ENCODE data around the gene ELOA2.
"Not testable (repeated sequence)": the region's sequence is repeated elsewhere in the genome, so short reads cannot be mapped to it uniquely, and the experiment has no call there.

The ELOA2 gene, protein sequence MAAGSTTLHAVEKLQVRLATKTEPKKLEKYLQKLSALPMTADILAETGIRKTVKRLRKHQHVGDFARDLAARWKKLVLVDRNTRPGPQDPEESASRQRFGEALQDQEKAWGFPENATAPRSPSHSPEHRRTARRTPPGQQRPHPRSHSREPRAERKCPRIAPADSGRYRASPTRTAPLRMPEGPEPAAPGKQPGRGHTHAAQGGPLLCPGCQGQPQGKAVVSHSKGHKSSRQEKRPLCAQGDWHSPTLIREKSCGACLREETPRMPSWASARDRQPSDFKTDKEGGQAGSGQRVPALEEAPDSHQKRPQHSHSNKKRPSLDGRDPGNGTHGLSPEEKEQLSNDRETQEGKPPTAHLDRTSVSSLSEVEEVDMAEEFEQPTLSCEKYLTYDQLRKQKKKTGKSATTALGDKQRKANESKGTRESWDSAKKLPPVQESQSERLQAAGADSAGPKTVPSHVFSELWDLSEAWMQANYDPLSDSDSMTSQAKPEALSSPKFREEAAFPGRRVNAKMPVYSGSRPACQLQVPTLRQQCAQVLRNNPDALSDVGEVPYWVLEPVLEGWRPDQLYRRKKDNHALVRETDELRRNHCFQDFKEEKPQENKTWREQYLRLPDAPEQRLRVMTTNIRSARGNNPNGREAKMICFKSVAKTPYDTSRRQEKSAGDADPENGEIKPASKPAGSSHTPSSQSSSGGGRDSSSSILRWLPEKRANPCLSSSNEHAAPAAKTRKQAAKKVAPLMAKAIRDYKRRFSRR

DNA sequence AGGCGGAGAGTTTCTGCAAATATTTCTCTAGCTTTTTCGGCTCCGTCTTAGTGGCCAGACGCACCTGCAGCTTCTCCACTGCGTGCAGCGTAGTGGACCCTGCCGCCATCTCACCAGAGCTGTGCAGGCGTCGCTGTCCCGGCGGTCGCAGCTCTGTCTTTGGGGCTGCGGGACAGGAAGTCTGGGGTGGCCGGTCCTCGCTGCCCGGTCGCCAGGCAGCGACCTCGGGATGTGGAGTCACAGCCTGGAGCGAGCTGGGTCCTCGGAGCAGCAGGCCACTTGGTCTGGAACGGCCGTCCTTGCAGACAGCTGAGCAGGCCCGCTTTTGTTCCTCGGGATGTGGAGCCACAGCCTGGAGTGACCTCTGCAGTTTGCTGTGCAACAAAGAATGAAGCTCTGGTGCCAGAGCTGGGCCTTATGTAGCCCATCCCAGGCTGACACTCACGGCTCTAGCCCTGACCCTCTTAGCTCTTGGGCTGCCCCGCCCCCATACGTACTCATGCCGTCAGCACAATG lies at the start of gene ELOA2:
TSS of gene ELOA2 (minus strand) at position 466 of the 516 bp plus-strand sequence. CDS start at position 109, 357 bp downstream.
- no peak for FAIRE-seq

DNA sequence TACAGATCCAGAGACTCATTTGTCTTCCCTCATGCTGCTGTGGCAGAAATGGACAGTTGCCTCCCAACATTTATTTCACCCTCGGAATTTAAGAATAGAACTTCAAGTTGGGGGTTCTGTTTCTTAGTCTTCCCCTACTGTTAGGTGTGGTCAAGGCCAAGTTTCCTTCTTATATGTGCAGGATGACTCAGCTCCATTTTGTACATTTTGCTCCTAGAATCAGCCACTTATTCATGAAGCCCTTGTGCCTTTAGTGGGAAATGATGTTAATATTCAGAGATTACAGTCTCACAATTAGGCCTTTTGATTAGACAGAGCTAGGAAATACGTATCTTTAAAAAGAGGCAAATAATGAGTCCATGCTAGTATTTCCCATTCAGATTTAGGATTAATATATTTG lies 46.2 kb upstream of the ELOA2 start:
- FAIRE-seq = no peak

- FAIRE-seq = no peak
Measured at GRCh38 chr18:47080872-47081271, 45.5 kb upstream of the ELOA2 start.

GRCh38 chr18:47077111-47077510 lies 41.7 kb upstream of the ELOA2 start:
- no peak for FAIRE-seq

DNA sequence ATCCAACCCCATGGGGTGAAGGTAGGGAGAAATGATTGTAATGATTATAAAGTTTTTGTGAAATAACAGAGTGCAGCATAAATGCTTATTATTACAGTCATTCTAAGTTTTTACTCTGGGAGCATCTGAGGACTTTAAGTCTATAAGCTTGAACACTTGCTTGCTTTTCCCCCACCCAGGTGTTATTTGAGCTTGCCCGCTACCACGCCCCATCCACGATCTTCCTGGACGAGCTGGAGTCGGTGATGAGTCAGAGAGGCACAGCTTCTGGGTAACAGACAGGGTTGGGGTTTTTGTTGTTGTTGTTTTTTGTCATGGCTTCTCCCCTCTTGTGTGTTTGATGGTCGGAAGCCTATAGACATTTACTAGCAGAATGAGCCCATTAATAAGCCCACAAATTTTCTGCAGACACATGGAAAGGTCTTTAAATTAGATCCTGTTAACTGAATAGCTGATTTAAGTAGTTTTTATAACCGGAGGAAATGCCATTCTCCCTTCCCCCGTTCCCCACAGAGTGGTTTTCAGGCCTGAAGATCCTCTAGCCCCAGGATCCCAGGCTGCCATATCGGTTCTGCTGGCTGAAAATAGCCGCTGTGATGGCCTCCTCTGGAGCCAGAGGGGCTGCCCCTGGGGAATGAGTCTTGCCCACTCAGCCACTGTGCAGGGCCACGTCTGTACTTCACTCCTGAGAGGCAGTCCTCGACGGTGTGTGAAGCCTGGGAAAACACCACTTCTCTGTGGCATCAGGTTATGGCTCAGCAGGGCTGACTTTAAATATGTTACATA lies 39.9 kb upstream of the ELOA2 start:
- FAIRE-seq = no peak

GRCh38 chr18:47067648-47068047 lies 32.2 kb upstream of the ELOA2 start:
- no peak for FAIRE-seq

GRCh38 chr18:47063096-47063495 lies 27.7 kb upstream of the ELOA2 start:
- FAIRE-seq = no peak

DNA sequence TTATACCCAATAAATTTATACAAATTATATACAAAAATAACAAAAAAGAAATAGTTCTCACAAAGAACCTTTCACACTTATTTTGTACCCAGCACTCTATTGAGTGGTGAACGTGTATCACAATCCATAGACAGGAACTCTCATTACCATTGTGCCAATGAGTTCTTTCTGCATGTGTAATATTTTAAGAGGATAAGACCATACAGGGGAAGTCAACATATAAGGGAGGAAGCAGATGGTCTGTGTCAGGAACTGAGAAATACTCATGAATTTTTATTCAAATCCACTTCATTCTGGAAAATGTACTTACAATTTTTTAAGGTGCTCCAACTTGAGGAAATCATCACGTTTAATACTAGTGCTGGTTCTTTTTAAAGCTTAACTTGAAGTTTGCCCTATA lies 27.1 kb upstream of the ELOA2 start:
- no peak for FAIRE-seq

DNA sequence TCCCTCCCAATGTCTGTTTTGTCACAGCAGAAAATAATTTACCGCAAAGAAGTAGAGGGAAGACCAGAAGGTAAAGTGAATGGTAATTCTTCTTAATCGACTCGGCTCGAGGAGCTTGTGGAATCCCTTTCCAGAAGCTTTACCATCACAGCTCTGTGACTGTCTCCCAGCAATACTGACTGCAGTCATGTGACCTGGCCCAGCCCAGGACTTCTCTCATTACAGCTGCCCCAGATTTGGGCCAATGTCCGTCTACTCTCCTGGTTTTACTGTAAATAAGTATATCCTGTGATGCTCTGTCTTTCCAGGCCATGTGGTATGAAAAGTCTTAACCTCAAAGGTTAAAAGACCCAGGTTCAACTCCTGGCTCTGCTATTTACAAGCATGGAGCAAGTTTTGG lies 18.9 kb upstream of the ELOA2 start:
- no peak for FAIRE-seq

- FAIRE-seq = peak; percentile 46
Measured at GRCh38 chr18:47050468-47050867, 15.0 kb upstream of the ELOA2 start.

GRCh38 chr18:47040982-47041381 lies 5.6 kb upstream of the ELOA2 start:
- FAIRE-seq = no peak

DNA sequence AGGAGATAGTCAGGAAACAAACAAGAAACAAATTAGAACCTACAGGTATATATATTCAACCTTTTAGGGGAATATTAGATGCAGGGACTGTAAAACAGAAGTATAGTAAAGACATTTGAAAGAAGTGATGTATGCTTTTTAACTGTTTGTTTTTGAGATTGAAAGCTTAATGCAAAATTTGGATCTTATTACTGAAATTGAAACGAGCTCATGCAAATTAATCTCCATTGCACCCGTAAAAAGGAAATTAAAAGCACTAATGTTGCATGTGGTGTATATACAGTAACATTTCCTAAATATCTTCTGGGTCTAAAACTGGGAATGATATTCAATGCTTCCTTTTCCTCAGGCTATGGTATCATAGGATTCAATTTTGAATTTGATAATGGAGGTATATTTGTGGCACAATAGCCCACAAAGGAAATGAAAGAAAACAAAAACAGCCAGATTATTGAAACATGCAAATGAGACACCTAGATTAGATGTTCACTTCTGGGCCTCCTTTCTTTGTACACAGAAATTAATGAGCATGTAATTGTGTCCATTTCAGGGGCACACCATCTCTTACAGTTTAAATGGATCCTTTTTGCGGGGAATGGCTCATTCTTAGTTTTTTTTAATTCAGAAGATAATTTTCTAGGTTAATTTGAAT lies 1.6 kb upstream of the ELOA2 start:
- no peak for FAIRE-seq

DNA sequence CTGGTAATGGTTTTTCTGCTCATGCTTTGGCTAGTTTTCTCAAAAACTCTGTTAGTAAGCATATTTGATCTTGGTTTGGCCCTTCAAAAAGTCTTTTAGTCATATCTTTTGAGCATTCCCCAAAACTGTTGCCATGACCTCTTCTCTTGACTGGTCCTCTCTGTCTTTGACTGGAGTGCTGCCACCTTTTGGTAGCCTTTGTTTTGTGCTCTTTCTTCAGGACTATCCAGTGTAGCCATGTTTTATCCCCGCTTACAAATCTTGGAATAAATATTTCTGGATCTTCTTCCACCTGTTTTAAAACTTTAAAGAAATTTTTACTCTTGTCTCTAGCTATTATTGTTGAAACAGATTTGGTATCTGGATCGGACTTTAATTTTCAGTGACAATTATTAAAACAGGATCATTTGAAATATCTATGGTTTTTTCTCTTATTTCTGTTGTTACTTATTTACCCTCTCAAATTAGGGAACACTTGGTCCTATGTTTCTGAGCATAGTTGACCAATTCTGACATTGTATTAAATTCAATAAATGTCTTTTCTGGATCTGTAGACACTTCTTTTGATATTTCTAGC lies 965 bp upstream of the ELOA2 start:
- FAIRE-seq = no peak

GRCh38 chr18:47034591-47034990 lies 830 bp downstream of the ELOA2 start:
- not testable (repeated sequence) for FAIRE-seq

DNA sequence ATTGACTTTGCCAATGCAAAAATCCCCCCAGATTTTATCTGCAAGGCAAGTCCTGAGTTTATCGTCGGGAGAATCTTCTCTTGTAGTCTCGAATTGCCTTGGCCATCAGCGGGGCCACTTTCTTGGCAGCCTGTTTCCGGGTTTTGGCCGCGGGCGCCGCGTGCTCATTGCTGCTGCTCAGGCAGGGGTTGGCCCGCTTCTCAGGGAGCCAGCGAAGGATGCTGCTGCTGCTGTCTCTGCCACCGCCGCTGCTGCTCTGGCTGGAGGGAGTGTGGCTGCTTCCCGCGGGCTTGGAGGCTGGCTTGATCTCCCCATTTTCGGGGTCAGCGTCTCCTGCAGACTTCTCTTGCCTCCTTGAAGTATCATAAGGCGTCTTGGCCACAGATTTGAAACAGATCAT lies 2.5 kb downstream of the ELOA2 start:
- FAIRE-seq = no peak

- FAIRE-seq = not testable (repeated sequence)
Measured at GRCh38 chr18:47030887-47031286, 4.5 kb downstream of the ELOA2 start.

DNA sequence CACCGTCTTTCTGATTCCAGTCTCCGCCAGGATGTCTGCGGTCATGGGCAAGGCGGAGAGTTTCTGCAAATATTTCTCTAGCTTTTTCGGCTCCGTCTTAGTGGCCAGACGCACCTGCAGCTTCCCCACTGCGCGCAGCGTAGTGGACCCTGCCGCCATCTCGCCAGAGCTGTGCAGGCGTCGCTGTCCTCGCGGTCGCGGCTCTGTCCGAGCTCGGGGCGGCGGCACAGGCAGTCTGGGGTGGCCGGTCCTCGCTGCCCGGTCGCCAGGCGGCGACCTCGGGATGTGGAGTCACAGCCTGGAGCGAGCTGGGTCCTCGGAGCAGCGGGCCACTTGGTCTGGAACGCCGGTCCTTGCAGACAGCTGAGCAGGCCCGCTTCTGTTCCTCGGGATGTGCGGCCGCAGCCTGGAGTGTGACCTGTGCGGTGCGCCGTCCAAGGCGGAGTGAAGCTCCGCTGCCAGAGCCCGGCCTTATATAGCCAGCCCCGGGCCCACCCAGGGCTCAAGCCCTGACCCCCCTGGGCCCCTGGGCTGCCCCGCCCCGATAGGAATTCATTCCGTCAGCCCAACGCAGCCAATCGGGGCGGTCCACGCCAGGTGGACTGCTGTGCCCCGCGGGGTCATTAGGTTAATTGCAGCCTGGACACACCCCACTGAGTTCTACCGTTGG lies 5.6 kb downstream of the ELOA2 start:
- not testable (repeated sequence) for FAIRE-seq

DNA sequence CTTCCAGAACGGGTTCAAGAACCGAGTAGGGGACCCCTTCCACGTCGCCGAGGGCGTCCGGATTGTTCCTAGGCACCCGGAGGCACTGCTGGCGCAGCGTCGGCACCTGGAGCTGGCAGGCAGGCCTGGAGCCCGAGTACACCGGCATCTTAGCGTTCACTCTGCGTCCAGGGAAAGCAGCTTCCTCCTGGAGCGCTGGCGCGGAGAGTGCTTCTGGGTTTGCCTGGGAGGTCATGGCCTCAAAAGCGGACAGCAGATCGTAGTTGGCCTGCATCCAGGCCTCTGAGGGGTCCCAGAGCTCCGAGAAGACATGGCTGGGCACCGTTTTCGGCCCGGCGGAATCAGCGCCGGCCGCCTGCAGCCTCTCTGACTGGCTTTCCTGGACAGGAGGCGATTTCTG lies 6.7 kb downstream of the ELOA2 start:
- not testable (repeated sequence) for FAIRE-seq

DNA sequence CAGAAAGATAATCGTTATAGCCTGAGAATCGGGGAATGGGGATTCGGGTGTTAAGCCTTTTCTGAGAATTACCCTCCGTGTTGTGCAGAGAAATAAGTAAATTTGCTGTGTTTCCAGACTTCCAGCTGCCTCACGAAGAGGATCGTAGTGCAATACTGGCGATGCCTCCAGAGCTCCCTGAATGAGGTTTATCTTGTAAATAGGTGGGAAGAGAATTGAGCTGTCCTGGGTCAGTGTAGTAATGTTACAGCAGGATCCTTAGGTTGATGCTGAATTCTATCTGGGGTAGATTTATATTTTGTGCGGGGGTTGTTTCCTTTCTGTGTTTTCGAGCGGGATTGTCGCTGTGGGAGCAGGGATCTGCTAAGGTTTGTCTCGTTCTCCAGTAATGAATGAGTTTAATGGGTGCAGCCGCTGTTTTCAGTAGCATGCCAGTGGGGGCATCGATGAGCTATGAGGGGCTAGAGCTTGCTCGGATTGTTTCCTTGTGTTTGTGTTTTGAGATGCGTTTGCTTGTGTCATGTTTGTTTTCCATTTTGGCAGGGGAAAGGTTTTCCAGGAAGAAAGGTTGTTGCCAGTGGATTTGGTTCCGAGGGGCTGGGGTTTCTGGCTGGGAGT lies 9.8 kb downstream of the ELOA2 start:
- FAIRE-seq = not testable (repeated sequence)

GRCh38 chr18:47023769-47024465 lies 11.5 kb downstream of the ELOA2 start:
- FAIRE-seq = not testable (repeated sequence)
